Endothelial cell (in vitro differentiated cells): ENCODE data around the gene HMOX1. TPM values are rescaled to one million over a fixed set of nuclear protein-coding genes. Genes with fewer than 3 reads are reported as not detected.

ENCODE experiments used
- DNase-seq: peaks from one replicate; pipeline ENCODE4 v3.0.0; 2021; ENCODE audit warnings: low spot score
- H3K27ac Mint-ChIP-seq: one replicate; pipeline ENCODE4 v1.8.0; 2021; ENCODE audit warnings: mixed read lengths, inconsistent platforms; ENCODE audit not compliant: unreplicated experiment
- H3K27me3 Mint-ChIP-seq: one replicate; pipeline ENCODE4 v1.8.0; 2021; ENCODE audit warnings: mild to moderate bottlenecking, moderate library complexity, mixed read lengths, inconsistent platforms; ENCODE audit not compliant: unreplicated experiment
- H3K36me3 Mint-ChIP-seq: one replicate; pipeline ENCODE4 v1.8.0; 2021; ENCODE audit warnings: mild to moderate bottlenecking, low read depth, mixed read lengths, inconsistent platforms; ENCODE audit not compliant: unreplicated experiment
- H3K4me1 Mint-ChIP-seq: one replicate; pipeline ENCODE4 v1.8.0; 2021; ENCODE audit warnings: mild to moderate bottlenecking, mixed read lengths, inconsistent platforms; ENCODE audit not compliant: unreplicated experiment
- H3K4me3 Mint-ChIP-seq: one replicate; pipeline ENCODE4 v1.8.0; 2021; ENCODE audit warnings: mild to moderate bottlenecking, mixed read lengths, inconsistent platforms; ENCODE audit not compliant: unreplicated experiment
- H3K9me3 Mint-ChIP-seq: one replicate; pipeline ENCODE4 v1.8.0; 2021; ENCODE audit warnings: mixed read lengths, inconsistent platforms; ENCODE audit not compliant: unreplicated experiment
- total RNA-seq: library from RNA; stranded (reverse); fragmentation: NEBNext Ultra II Directional; extraction: Animal tissue kit (Norgen Biotek cat#: 25700); gene quantifications from one replicate; pipeline ENCODE4 v1.2.1, GENCODE V29; 2021; ENCODE audit not compliant: unreplicated experiment
- TF ChIP-seq, protein P1 (sequence below): fragments of 200-600 bp; sonication (generic); IDR thresholded peaks from one replicate; pipeline ENCODE4 v1.5.0; 2021; ENCODE audit warnings: antibody characterized with exemption; ENCODE audit not compliant: unreplicated experiment

Gene HMOX1
- total RNA-seq, 1 donor from 2014 or later: 17.5 TPM

DNA sequence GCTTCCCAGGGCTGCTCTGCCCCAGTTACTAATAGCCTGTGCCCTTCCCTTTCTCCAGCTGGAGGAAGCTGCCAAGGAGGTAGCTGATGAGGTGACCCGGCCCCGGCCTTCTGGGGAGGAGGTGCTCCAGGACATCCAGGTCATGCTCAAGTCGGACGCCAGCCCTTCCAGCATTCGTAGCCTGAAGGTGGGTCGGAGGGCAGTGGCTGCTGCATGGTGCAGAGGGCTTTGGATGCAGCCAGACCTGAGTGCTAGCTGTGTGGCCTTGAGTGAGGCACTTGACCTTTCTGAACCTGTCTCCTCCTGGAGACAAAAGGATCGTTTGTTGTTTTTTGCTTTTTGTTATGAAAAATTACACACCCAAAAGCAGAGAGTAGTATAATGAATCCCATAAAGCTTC is 22.5 kb downstream of the HMOX1 start:
- Mint-ChIP-seq H3K4me3 (no peak overlapping the region), H3K27me3 (peaks cover 11% of the 10 kb centered on the region), H3K27ac (no peak overlapping the region), H3K4me1 (peaks cover 30% of the 10 kb centered on the region), H3K36me3 (peaks cover 14% of the 10 kb centered on the region), H3K9me3 (no peaks in the 10 kb centered on the region)
- no peak for DNase-seq
- TF ChIP-seq, protein P1, sequence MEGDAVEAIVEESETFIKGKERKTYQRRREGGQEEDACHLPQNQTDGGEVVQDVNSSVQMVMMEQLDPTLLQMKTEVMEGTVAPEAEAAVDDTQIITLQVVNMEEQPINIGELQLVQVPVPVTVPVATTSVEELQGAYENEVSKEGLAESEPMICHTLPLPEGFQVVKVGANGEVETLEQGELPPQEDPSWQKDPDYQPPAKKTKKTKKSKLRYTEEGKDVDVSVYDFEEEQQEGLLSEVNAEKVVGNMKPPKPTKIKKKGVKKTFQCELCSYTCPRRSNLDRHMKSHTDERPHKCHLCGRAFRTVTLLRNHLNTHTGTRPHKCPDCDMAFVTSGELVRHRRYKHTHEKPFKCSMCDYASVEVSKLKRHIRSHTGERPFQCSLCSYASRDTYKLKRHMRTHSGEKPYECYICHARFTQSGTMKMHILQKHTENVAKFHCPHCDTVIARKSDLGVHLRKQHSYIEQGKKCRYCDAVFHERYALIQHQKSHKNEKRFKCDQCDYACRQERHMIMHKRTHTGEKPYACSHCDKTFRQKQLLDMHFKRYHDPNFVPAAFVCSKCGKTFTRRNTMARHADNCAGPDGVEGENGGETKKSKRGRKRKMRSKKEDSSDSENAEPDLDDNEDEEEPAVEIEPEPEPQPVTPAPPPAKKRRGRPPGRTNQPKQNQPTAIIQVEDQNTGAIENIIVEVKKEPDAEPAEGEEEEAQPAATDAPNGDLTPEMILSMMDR: no peak

DNA sequence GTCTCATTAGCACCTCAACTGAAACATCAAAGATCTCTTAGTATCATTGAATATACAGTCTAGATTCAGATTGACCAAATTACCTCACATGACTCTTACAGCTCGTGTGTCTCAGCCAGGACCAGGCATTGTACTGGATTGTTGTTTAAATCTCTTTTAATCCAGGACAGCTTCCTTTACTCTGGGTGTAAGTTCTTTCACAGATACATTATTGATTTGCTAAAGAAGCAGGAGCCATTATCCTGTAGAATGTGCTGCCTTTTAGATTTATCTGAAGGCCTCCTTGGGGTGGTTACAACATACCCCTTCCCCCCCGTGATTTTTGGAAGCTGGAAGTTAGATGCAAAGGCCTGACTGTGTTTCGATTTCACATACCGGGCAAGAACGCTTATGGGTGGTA is 23.3 kb downstream of the HMOX1 start:
- Mint-ChIP-seq H3K9me3 (no peaks in the 10 kb centered on the region), H3K4me3 (no peak overlapping the region), H3K27ac (no peak overlapping the region), H3K27me3 (peaks cover 12% of the 10 kb centered on the region), H3K36me3 (peaks cover 14% of the 10 kb centered on the region), H3K4me1 (peaks cover 30% of the 10 kb centered on the region)
- DNase-seq: no peak
- TF ChIP-seq, protein P1: no peak

DNA sequence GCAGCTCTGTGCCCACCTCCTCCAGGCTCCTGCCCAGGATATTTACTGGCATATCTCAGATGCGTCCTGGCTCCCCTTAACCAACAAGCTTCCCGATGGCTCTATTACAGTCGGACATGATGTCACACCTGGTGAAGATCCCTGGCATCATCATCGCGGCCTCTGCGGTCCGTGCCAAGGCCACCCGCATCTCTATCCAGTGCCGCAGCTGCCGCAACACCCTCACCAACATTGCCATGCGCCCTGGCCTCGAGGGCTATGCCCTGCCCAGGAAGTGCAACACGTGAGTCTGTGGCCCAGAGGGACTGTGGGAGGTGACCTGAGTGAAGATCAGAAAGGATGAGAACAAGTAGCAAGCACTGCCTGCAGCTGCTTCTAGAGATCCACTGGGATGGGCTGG is 25.5 kb downstream of the HMOX1 start:
- Mint-ChIP-seq H3K4me3 (no peak overlapping the region), H3K27me3 (peaks cover 6% of the 10 kb centered on the region), H3K4me1 (peaks cover 27% of the 10 kb centered on the region), H3K36me3 (peaks cover 29% of the 10 kb centered on the region), H3K9me3 (no peaks in the 10 kb centered on the region), H3K27ac (no peak overlapping the region)
- no peak for DNase-seq
- TF ChIP-seq, protein P1: no peak

DNA sequence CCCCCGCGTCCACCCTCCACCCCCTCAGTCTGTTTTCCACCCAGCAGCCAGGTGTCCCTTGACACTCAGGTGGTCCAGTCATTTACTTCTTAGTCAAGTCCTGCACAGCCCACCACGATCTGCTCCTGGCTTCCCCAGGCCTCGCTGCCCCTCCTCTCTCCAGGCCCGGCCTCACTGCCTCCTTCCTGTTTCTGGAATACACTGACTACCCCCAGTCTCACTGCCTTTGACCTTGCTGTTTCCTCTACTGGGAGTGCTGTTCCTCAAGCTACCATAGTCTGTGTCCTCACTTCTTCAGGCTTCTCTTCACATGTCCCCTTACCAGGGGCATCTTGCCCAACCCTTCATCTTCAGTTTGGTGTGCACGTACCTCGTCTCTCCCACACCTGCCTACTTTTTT is 26.5 kb downstream of the HMOX1 start:
- TF ChIP-seq, protein P1: no peak
- no peaks in the 10 kb centered on the region for H3K9me3 Mint-ChIP-seq
- no peak overlapping the region for H3K27ac Mint-ChIP-seq
- H3K4me1 Mint-ChIP-seq: peaks cover 24% of the 10 kb centered on the region
- peaks cover 36% of the 10 kb centered on the region for H3K36me3 Mint-ChIP-seq
- peak overlapping the region; percentile 51 for H3K4me3 Mint-ChIP-seq
- DNase-seq: no peak
- peaks cover 6% of the 10 kb centered on the region for H3K27me3 Mint-ChIP-seq

DNA sequence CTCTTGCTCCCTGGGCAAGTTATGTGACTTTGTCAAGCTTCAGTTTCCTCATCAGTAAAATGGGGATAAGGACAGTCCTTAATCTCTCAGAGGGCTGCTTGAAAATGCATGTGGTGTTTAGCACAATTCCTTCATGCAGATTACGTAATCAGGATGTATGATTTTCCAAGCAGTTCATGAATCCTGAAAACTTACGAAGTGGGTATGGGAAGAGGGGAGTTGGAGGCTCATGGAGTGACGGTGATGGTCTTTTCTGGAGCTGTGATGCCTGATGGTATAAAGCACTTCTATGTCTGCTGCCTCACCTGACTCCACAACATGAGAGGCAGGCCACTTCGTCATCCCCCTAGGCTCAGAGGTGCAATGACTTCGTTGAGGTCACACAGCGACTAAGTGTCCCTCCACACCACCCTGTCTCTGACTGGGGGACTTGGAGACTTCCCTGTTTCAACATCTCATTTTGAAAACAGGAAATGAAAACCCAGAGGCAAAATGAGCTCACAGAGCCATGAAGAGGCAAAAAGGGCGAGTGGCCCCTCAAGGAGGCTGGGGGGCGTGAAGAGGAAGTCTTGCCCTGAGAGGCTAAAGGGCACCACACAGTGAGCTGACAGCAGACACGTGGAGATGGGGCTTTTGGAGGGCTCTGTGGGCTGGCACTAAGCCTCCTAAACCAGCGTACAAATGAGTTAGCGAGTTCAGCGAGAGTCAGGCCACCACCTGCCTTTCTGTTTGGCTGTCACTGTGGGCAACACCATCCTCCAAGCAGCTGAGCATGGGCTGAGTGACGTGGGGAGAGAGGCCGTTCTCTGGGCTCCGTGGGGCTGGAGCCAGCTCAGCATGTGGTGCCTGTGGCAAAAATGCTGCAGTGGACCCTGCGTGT is 29.1 kb downstream of the HMOX1 start:
- no peak for DNase-seq
- TF ChIP-seq, protein P1: no peak
- peak overlapping the region; percentile 76 for H3K27ac Mint-ChIP-seq
- H3K9me3 Mint-ChIP-seq: no peaks in the 10 kb centered on the region
- H3K36me3 Mint-ChIP-seq: peaks cover 38% of the 10 kb centered on the region
- H3K27me3 Mint-ChIP-seq: peaks cover 7% of the 10 kb centered on the region
- peaks cover 20% of the 10 kb centered on the region for H3K4me1 Mint-ChIP-seq
- H3K4me3 Mint-ChIP-seq: peak overlapping the region; percentile 28
